ENCODE data around the gene BACH2.

Gene BACH2

DNA sequence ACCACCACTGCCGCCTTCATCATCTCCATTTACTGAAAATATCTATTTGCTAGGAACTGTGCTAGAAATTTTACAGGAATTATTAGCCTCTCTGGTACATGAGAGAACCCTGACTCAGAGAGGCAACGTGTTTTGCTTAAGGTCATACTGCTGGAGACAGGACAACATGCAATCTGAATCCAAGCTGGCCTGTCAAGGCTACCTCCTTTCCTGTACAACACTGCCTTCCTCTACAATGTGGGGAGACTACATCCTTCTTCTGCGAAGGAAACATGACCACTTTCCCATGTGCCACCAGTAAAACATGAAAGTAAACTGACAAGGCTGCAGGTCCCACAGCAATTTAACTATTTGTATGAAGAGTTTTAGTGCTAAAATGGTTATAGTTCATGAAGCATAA, 200.9 kb downstream of the BACH2 start:
- DNase-seq (ENCODE audit: low spot score) = no peak

DNA sequence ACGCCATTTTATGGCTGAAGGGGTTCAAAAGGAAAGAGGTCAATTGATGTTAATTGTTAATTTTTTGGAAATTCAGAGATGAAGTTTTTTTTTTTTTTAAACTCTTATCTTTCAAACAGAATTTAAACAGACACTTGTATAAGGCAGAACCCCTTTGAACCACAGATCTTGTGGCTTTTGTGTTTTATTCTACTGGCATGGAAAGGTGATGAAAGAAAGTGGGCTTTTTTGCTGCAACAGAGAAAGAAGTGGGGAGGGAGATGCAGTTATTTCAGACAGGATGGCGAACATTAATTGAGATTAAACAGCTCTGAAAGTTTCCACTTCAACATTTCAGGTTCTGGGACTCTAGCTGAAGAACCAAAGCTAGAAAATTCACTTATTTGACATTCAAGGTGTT, 201.5 kb downstream of the BACH2 start:
- DNase-seq (ENCODE audit: low spot score) = no peak

DNA sequence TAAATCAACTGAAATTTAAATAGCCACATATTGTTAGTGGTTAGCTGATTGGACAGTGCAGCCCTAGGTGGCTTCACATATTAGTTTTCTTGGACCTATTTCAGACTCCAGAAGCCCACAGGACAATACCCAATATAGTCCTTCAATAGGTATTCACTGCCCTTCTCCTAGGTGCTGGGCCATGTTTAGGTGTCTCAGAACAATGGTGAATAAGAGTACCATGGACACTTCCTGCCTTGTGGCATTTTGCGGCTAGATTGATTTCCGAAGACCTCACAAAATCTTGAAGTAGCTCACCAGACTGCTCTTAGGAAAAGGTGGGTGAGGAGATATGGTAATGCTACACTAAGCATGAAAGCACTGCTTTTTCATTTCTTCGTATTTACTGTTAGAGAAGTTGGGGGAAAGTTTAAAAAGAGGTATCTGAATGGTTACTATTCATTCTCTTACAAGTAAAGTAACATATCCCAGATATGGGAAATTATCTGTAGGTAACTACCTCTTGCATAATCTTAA, 203.0 kb downstream of the BACH2 start:
- DNase-seq (ENCODE audit: low spot score) = no peak

DNA sequence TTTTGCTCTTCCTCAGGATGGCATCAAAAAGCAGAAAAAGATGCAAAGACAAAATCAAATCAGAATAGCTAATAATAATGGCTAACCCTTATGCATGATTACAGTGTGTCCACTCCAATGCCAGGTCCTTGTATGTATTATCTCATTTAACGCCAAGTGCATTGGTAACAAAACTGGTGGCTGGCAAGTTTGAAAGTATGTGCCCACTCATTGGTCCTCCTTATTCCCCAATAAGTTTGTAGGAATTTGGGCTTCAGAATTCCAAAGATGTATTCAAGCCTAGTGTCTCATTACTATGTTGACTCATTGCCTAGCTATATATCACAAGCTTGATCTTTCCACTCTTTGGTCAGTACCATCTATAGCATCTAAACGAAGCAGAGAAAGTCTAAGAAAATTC, 205.8 kb downstream of the BACH2 start:
- no peak for DNase-seq (ENCODE audit: low spot score)

DNA sequence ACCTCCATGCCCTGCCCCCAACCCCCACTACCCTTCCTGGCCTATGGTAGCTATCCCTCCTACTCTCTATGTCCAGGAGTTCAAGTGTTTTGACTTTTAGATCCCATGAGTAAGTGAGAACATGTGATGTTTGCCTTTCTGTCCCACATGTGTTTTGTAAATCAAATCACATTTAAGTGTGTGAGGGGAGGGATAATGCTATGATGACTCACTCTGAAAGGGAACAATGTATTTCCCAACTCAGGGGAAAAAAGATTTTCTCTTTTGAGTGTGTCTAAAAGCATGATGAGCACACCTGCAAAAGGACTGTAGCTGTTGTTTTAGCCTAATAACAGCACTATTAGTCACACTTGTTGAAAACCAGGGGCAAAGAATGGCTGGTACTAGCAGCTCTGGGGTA, 208.6 kb downstream of the BACH2 start:
- peak; percentile 79 for DNase-seq (ENCODE audit: low spot score)

DNA sequence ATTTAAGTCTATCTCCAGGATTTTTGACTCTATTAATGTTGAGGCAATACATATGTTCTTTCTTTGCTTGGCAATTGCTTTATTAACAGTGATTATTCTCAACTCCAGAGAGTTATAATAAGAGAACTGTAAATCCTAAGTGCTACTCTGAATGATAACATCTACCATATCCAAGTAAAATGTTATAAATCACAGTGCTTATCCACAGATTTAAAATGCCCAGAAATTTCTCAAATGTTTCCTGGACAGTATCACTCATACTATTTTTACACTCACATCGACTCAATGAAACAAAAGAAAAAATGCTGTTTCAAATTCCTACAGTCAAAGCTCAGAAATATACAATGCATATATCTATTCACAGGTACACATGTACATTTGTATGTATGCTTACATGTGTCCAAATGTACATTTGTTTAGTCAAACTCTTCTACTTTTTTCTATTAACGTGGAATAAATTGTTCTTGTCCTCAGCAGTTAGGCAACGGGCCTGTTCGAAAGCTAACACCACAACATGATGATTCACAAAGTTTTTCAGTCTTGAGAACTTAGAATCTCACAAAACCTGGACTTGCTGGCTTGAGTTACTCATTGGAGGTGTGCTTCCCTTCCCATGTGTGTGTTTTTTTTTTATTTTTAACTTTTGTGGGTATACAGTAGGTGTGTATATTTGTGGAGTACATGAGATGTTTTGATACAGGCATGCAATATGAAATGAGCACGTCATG, 209.4 kb downstream of the BACH2 start:
- DNase-seq (ENCODE audit: low spot score) = peak; percentile 30

DNA sequence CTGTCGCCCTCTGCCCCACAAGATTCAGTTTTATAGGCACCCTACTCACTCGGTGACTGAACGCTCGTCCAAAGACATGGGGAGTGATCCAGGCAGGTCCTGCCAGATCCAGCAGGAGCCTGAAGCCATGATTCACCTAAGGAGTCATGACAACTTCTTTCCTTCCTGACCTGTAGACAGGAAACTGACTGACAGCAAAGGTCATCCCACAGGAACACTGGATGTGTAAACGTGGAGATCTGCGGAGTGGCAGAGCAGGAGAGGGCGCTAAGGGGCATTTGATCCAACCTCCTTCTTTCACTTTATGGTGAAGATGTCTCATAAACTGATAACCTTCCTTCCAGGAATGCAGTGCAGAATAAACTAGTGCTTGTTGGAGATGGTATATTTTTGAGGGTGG, 210.1 kb downstream of the BACH2 start:
- peak; percentile 82 for DNase-seq (ENCODE audit: low spot score)

DNA sequence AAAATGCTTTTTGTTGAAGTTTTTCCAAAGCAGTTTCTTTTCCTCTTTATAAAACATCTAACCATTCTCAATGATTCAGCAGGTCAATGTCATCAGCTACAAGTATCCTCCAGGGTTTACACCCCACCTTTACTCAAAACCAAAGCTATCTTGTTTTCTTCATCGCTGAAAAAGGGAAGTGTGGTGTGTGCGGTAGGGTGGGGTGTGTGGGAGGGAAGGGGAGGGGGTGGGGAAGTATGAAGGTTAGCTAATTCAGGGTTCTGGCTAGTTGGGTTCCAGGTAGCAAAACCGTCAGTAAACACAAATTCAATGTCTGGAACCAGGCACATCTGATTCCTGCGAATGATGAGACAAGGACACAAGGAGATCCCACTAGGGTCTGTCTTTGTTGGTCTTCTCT, 212.8 kb downstream of the BACH2 start:
- DNase-seq (ENCODE audit: low spot score) = no peak

DNA sequence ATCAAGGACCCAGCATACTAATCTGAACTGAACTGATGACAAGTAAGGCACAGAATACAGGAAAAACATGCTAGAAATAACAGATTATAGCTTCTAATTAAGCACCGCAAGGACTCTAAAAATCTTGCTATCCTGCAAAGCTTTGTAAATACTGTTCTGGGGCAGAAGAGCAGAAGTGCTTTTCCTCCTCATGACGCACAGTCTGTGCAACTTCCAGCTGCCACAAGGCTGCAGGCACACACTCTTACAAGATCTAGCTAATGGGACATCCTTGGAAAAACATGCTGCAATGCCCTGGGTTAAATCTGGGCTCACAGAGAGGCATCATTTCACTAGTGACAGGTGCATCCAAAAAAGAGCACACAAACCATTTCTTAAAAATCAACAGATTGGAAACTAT, 213.8 kb downstream of the BACH2 start:
- DNase-seq (ENCODE audit: low spot score) = no peak

DNA sequence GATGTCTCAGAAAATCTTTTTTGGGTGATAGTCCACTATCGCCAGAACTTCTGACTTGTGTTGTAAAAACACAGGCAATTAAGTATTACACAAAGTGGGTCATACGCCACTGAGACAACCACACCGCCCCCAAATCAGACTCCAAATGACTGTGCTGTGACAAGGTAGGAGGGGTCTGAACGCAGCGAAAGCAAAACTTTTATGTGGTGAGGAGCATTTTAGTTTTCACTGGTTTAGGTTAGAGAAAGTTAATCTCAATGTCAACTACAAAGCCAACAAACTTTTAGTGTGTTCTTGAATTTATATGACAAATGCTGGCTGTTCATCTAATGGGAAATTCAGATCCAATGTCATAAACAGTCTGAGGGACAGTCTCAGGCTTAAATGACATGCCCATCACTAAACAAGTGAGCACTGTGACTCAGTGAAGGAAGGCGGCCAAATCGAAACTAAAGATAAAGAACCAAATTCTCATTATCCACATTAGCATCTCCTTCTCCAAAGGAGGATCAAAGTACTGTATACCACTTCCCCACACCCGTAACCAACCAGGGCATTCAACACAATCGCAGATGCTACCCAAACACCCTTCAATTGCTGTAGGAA, 215.7 kb downstream of the BACH2 start:
- no peak for DNase-seq (ENCODE audit: low spot score)

DNA sequence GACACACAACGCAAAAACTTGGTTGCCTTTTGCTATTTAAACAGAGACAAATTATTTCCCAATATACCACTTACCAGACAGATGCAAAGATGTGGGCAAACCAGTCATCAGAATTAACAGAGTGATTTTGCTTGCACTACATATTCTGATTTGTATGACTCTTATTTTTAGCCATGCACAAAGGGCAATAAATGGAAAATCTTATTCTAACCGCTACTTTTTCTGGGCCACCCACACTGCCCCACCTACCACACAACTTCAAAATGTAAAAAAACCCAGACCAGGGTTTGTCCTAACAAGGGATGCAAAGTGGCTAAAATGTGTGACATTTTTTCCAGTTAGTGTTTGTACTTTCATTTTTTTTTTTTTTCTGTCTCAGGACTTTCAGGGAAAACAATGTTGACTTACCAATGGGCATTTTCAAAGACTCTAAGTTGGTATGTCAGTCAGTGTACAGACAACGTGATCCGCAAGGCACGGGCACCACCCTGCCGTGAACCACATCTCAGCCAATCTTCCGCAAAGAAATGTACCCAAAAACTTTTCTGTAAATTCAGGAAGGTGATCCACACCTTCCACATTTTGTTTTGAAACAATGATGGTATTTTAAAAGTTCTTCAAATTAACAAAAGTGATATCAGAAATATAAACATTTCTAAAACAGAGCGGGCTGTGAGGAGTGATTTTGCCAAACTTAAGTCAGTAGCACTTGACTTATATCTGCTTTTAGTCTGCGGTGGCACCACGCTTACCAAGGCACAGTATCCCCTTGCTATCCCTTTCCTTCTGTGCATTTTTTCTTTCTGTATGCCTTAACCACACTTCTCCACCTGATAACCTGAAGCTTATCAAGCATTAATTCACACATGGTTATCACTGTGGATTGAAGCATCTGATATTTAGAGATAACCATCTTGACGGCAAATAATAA, 216.8 kb downstream of the BACH2 start:
- no peak for DNase-seq (ENCODE audit: low spot score)

DNA sequence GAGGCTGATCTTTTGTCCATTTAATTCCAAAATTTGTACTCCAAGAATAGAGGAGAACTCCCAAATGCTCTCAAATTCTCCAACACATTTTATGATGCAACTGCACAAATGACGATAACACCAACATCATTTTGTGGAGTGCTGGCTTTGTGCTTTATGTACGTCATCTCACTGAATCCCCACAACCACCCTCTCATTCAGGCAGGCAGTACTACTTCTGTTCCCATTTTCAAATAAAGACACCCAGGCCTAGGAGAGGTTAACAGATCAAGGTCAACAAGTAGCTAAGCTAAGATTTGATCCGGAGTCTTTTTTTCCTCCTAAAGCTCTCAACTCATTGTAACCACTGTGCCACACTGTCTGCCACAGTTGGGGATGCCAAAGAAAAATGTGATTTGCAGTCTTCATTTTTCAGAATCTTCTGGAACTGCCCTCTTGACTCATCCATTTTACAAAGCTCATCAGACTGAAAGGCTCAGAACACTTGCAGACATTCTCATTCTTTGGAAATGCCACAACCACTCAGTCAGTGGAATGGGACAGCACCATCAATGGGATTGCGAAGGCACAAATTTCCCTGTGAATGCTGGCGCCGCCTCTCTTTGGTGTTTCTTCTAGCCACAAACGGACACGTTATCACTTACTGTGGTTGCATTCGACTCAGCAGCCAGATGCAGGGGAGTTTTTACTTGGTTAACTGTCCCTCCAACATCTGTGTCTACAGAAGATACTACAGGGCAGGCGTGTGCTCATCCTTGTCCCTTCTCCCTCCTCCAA, 217.9 kb downstream of the BACH2 start:
- no peak for DNase-seq (ENCODE audit: low spot score)

DNA sequence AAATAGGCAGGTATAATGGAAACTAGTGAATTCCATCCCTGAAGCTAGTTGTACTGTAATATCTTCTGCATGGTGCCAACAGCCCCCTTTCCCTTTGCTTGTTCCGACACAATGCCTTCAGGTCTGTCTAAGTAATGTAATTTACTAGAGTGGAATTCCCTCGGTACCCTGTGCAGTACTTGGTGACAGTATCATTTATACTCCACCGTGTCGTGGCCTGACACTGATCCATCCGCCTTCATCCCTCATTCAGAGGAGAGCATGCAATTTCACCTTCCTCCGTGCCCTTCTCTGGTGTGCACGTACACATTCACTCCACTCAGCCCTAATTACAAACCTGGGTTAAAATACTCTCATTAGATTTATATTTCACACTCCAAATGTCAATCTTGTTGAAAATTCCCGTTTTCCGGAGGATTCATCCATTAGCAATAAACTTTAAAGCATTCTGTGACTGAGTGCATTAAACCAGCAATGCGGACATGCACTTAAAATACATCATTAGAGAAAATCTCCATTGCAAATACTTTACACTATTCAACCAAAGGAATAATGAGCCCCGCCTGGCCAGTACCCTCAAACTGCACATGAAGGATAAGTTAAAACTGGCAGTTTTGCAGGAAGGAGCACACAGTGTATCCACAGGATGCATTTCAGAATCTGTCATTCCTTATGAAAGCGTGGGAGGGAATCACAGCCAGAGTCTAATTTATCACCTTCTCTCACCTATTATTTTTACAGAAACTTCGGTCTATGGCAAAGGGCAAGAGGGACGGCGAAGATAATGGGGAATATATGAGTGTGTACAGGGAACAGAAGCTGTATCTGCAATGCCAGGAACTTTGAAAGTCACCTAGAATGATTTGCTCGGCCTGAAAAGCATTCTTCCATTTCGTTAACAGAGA, 219.9 kb downstream of the BACH2 start:
- DNase-seq (ENCODE audit: low spot score) = no peak

DNA sequence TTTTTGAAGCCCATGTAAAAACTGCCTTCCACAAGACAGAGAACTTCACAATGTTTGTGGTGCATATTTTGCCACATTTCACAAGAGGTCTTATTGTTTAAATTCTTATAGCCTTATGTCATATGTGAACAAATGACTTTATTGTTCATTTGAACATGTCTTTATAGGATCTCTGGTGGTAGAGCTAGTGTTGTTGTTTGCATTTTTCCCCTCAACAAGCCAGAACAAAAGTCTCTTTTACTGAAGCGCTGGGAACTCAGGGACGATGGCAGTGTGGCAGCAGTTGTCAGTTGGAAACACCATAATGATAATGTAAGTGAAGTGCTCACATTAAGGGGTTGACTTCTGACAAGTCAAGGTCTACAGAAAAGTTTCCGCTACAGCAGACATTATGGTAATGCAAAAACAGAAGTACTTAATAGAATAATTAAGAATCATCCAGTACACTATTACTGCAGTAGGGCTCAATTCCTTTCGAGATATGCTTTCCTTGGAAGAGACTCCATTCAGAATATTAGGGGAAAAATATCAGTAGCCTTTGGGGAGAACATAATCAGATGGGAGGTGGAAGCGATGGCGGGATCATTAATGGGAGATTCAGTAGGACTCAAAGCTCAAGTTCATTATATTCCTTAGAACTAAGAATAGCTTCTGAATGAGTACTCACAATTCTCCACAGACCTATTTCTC, 222.3 kb downstream of the BACH2 start:
- DNase-seq (ENCODE audit: low spot score) = no peak

DNA sequence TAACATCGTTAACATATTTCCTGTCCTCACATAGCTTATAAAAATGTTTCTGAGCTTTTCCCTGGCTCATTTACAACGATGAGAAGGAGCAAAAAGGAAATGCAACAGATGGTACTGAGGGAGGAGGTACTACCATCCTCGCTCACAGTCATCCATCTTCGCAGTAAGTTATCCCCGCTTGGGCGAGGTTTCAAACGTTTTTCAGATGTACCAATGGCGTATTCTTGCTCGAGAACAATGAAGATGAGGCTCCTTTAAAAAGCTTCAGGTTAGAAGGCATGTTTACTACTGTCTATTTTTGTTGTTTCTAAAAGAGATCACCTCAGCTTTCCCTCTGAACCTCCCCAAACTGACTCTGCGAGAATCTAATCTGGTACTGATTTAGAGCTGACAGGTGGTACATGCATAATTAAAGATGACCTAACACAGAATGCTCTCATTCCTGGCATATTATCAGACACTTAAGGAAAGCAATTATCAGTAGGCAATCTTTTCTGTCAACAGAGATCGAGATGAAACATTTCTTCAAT, 223.6 kb downstream of the BACH2 start:
- DNase-seq (ENCODE audit: low spot score) = no peak

DNA sequence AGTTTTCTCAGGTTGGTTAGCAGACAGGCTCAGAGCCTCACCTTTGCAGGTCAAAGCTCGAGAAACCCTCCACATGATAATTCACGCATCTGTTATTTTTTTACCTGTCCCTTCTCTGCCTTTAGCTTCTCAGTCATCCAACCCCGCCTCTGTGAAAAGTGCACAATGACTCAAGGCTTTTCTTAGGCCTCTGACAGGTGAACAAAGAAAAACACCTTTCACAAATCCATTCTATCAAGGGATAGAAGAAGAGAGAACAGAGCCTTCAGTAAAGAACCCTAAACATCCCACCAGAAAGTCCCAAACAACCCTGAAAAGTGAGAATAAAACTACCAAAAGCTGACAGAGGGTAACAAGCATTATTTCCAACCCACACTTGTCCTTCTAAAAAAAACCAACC, 224.1 kb downstream of the BACH2 start:
- no peak for DNase-seq (ENCODE audit: low spot score)

DNA sequence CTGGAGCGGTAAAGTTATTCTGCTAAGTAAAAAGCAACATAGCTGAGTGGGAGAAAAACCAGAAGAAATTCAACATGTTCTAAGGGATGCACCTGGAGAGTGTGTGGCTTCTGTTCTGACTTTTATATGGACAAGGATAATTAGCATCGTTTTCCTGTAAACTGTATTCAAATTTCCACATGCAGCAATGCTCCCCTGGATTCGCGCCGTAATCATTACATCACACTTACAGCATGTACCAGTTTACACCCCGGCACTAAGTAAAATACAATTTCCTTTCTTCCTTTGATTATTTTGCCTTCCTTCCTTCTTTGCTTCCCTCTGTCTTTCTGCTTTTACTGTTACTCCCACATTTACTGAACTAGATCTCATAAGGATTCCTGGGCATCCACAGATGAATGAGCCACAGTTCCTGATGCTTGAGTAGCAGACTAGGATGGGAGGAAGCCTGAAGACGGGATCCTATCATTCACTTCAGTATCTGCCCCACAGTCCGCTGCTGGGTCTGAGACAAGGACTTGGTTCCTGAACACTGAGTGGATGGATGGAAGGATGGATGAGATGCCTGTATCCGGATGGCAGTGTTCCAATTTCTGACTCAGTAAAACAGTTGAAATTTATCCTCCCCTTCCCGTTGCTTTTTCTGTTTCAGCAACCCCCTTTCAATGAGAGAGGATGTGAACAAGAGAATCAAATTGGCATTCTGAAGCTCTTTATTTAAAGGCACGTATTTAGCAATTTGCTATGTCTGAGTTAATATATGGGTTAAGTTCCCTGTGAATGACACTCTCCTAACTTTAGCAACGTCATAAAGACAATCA, 227.7 kb downstream of the BACH2 start:
- DNase-seq (ENCODE audit: low spot score) = no peak

DNA sequence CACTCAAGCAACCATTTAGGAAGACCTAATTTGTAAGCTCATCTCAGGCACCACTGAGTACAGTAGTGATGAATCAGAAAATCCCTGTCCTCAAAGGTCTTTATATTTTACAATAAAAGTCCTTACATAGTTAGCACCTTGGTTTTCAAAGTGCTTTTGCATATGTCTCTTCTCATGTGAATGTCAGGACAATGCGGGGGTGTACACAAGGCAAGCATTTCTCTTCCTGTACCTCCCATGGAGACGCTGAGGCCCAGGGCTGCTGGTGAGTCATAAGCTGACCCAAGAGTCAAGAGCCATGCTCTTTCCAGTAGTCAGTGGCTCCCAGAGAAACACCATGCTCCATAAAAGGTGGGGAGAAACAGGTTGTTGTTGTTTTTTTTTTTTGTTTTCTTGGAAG, 228.4 kb downstream of the BACH2 start:
- peak; percentile 80 for DNase-seq (ENCODE audit: low spot score)

DNA sequence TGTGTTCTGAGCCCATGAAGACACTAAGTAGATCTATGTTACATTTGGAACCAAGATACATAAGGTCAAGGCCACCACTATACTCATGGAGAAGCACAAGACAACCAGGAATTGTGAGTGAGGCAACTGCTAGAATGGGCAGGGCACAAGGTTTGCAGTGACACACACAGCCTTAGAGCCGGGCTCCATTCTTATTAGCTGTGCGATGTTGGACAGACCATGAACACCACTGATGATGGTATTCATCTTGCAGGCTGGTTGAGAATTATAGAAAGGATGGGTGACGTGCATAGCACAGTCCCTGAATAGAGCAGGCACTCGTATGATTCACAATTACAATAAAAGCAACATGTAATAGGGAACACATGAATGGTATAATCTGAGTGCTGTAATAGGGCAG, 229.9 kb downstream of the BACH2 start:
- DNase-seq (ENCODE audit: low spot score) = no peak
